Heart left ventricle (tissue), 16 donors: ENCODE results near the gene EEF1A2. TPM values are rescaled to one million over a fixed set of nuclear protein-coding genes. Genes with fewer than 3 reads are reported as not detected.
"Not testable (repeated sequence)": the region's sequence is repeated elsewhere in the genome, so short reads cannot be mapped to it uniquely, and the experiment has no call there.

Experiments
- ATAC-seq, 4 donors: fragments of 200-7000 bp; cut with Tn5 transposase; one replicate each; pipeline ENCODE4 v1.9.1; 2020 to 2022; ENCODE audit warnings: moderate library complexity in 4 of 4, mild to moderate bottlenecking in 3 of 4, moderate number of reproducible peaks in 1 of 4
- DNase-seq, 5 donors: peaks; one replicate each; pipeline ENCODE4 v3.0.0-alpha.2; 2020
- H3K27ac ChIP-seq, 12 donors: fragments of 200-600 bp; sonication (generic) in 4 of 12; one replicate each; pipeline versions ENCODE4 v1.5.0 to v1.8.0; 2016 to 2022; ENCODE audit warnings: mild to moderate bottlenecking in 2 of 12
- H3K27me3 ChIP-seq, 9 donors: fragments of 200-600 bp; sonication (generic) in 2 of 9; one replicate each; pipeline versions ENCODE4 v1.5.1 to v1.8.0; 2016 to 2022; ENCODE audit warnings: mild to moderate bottlenecking in 3 of 9
- H3K36me3 ChIP-seq, 9 donors: fragments of 200-600 bp; sonication (generic) in 2 of 9; one replicate each; pipeline versions ENCODE4 v1.5.0 to v1.8.0; 2018 to 2022; ENCODE audit warnings: mild to moderate bottlenecking in 2 of 9
- H3K4me1 ChIP-seq, 12 donors: fragments of 200-600 bp; sonication (generic) in 4 of 12; one replicate each; pipeline versions ENCODE4 v1.5.0 to v1.8.0; 2016 to 2022; ENCODE audit warnings: mild to moderate bottlenecking in 3 of 12
- H3K4me3 ChIP-seq, 12 donors: fragments of 200-600 bp; sonication (generic) in 4 of 12; one replicate each; pipeline versions ENCODE4 v1.5.0 to v1.8.0; 2017 to 2022; ENCODE audit warnings: mild to moderate bottlenecking in 9 of 12, moderate library complexity in 4 of 12
- H3K9me3 ChIP-seq, 12 donors: fragments of 200-600 bp; sonication (generic) in 4 of 12; one replicate each; pipeline versions ENCODE4 v1.5.0 to v1.8.0; 2016 to 2022; ENCODE audit warnings: mild to moderate bottlenecking in 1 of 12
- CTCF ChIP-seq, 12 donors: fragments of 200-600 bp; sonication (generic) in 4 of 12; IDR thresholded peaks; one replicate each; pipeline versions ENCODE4 v1.5.0 to v1.8.0; 2018 to 2022; ENCODE audit warnings: antibody characterized with exemption in 12 of 12, mild to moderate bottlenecking in 5 of 12
- POLR2A ChIP-seq, 2 donors: fragments of 450-650 bp; IDR thresholded peaks; one replicate each; pipeline ENCODE4 v1.6.1; 2017; ENCODE audit warnings: antibody characterized with exemption in 2 of 2, mild to moderate bottlenecking in 2 of 2, moderate library complexity in 2 of 2
- WGBS, 4 donors: extraction: QIAGEN DNeasy Blood & Tissue Kit in 2 of 4; methylation state at CpG; one replicate each; pipeline versions ENCODE4 v1.1.5 to v1.1.7; 2013 to 2018; 5-methylcytosine and 5-hydroxymethylcytosine counted together
- intact Hi-C, 10 donors: fragments of 100-400 bp; cut with DNase I; formaldehyde crosslinking; loops; one replicate each; pipeline versions ENCODE4 v1.11.1 to v1.14.2; 2022
- polyA plus RNA-seq, 2 donors: library from polyadenylated mRNA; stranded (reverse); fragments of 200-250 nt; gene quantifications; one replicate each; pipeline ENCODE4 v1.2.3, GENCODE V29; 2013
- total RNA-seq, 9 donors: library from RNA; depleted of rRNA in 2 of 9; stranded (reverse); fragments of >200 nt in 2 of 9; fragmentation: NEBNext Ultra II Directional in 3 of 9; extraction: Animal tissue kit (Norgen Biotek cat#: 25700) in 3 of 9; gene quantifications; one replicate each; pipeline versions ENCODE4 v1.1.0 to v1.2.4, GENCODE V29; 2016 to 2023
- donor health status: ischemic (EF 13 %, LVEDD 7.1; RV severe dilation, severe dysfunction).
- donor health status: healthy with polysubstance abuse.
- donor health status: DM: no; HTN: yes; CAD: no.
- donor health status: DM: no; HTN: no; CAD: no.
- donor health status: ischemic (EF 25% LVEDD 6.9; RV normal size, moderate dysfunction).
- donor health status: ischemic (EF 25% LVEDD 5.7; RV mildly dilated, moderate dysfunction).
- donor health status: healthy.
- donor health status: DM: yes; HTN: yes; CAD: no.
- donor health status: ischemic (EF 35%, LVEDD 5.7; RV mildly dilated, moderate dysfunction).
- donor health status: nonischemic (EF 11% LVEDD 7.7; RV severe dilation, severe dysfunction).
- donor health status: DM: yes; HTN: yes; CAD: no.
- donor health status: PGD.
- donor health status: ischemic (EF 29% LVEDD 5.4; RV normal size, mild dysfunction).
- donor health status: nonischemic (EF 23%, LVEDD 6.1; RV moderate dilation, normal function).

Gene EEF1A2
- total and polyA plus RNA-seq, 11 donors = 791 to 1,794 (median 1,345) TPM

- WGBS, 4 donors = 57 to 69% (median 62%) methylated on average over 10 to 12 of the region's 12 CpGs
- DNase-seq = no peak
- Histone ChIP-seq H3K4me3 (no peak overlapping the region), H3K4me1 (peaks cover 0 to 40% (median 6%) of the 10 kb centered on the region in 12 donors), H3K36me3 (peaks cover 0 to 13% (median 5%) of the 10 kb centered on the region in 9 donors), H3K27ac (peak overlapping the region in 5 of 12 donors; percentile 2 to 66 (median 59)), H3K27me3 (peaks cover 11 to 47% (median 17%) of the 10 kb centered on the region in 9 donors), H3K9me3 (no peaks in the 10 kb centered on the region)
- TF ChIP-seq POLR2A (IDR thresholded peaks at IDR 0.05) (no peak), CTCF (IDR thresholded peaks at IDR 0.05) (peak in 2 of 12 donors; percentile 24 to 34)
- intact Hi-C loops = no loop called here
- peak in 3 of 4 donors; percentile 5 to 30 (median 19) for ATAC-seq
Observed at GRCh38 chr20:63483834-63484233, 15.0 kb downstream of the EEF1A2 start.

DNA sequence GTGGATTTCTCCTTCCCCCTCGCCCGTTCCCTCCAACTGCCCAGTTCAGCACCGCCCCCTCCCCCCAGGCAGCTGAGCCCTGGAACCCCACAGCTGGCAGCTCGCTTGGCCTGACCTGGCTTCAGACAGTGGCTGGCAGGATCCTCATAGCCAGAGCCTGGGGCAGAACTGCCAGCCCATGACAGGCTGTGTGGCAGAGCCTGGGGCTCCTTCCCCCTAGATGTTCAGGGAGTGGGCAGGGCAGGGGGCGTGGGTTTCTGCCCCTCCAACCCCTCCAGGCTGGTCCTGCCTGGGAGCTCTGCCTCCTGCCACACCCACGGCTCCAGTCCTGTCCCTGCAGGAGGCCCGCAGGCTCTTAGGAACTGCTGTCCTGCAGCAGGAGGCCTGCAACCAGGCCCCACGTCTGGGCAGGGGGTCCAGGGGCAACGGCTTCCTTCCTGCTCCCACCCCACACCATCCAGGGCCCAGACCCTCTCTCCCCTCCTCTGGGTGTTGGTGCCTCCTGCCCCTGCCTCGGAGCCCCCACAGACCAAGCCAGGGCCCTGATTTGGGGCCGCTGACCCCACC lies 16.8 kb downstream of the EEF1A2 start:
- 44 to 70% (median 52%) methylated on average over 5 to 11 of the region's 11 CpGs for WGBS, 4 donors
- Histone ChIP-seq H3K9me3 (no peaks in the 10 kb centered on the region), H3K36me3 (no peaks in the 10 kb centered on the region), H3K4me3 (no peak overlapping the region), H3K27ac (no peak overlapping the region), H3K4me1 (peaks cover 0 to 33% (median 4%) of the 10 kb centered on the region in 12 donors), H3K27me3 (peaks cover 0 to 47% (median 17%) of the 10 kb centered on the region in 9 donors)
- ATAC-seq = peak in 2 of 4 donors; percentile 0 to 1
- intact Hi-C loops = no loop called here
- no peak for DNase-seq
- TF ChIP-seq CTCF (IDR thresholded peaks at IDR 0.05) = no peak
- TF ChIP-seq POLR2A (IDR thresholded peaks at IDR 0.05) = no peak

DNA sequence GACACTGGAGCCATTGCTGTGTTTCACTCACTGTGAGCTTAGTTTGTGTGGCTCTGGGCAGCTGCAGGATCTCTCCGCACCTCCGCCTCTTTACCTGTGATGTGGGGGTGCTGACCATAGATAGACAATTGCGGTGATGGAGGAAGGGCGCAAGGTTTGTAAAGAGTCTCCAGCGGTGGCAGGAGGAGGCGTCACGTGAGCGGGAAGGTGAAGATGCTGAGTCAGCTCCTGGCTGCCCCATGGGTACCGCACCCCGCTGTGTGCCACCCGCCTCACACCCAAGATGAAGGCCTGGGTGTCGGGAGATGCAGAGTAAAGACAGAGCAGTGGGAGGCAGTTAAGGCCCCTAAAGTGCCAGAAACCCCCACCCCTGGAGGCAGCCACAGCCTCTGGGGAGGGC lies 17.4 kb downstream of the EEF1A2 start:
- Histone ChIP-seq H3K4me3 (no peak overlapping the region), H3K9me3 (no peaks in the 10 kb centered on the region), H3K36me3 (no peaks in the 10 kb centered on the region), H3K4me1 (peaks cover 0 to 33% (median 4%) of the 10 kb centered on the region in 12 donors), H3K27ac (no peak overlapping the region), H3K27me3 (peaks cover 0 to 53% (median 22%) of the 10 kb centered on the region in 9 donors)
- intact Hi-C loops = no loop called here
- TF ChIP-seq CTCF (IDR thresholded peaks at IDR 0.05) = no peak
- TF ChIP-seq POLR2A (IDR thresholded peaks at IDR 0.05) = no peak
- 72 to 73% (median 72%) methylated on average over 12 of the region's 12 CpGs for WGBS, 4 donors
- no peak for ATAC-seq
- DNase-seq = no peak

DNA sequence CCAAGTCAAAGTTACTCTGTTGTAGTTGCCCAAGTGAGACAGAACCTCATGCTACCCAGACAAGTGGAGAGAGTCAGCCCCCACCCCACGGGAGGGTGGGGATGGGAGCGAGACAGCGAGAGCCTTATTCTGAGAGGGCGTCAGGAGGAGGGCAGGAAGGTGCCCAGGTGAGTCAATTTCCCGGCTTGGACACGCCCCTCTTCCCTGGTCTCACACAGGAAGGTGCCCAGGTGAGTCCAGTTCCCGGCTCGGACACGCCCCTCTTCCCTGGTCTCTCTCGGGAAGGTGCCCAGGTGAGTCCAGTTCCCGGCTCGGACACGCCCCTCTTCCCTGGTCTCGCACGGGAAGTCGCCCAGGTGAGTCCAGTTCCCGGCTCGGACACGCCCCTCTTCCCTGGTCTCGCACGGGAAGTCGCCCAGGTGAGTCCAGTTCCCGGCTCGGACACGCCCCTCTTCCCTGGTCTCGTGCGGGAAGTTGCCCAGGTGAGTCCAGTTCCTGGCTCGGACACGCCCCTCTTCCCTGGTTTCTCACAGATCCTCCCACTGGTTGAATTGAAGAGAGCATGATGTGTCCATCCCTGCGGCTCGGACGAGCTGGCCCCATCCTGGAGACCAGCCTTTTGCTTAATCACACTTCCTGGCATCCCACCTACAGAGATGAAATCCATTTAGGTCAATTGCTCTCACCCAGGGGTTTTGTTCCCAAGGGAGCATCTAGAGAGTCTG lies 19.0 kb downstream of the EEF1A2 start:
- H3K27ac ChIP-seq, H3K9me3 ChIP-seq, H3K36me3 ChIP-seq, ATAC-seq, DNase-seq, H3K4me3 ChIP-seq, intact Hi-C loops: not testable (repeated sequence)
- Histone ChIP-seq H3K27me3 (peaks cover 0 to 62% (median 31%) of the 10 kb centered on the region in 9 donors), H3K4me1 (peaks cover 0 to 28% (median 4%) of the 10 kb centered on the region in 12 donors)
- WGBS, 4 donors = 58 to 65% (median 63%) methylated on average over 20 to 32 of the region's 32 CpGs
